ENCODE measurements around the gene DYNLT5. TPM values are rescaled to one million over a fixed set of nuclear protein-coding genes. Genes with fewer than 3 reads are reported as not detected.
"Not testable (repeated sequence)": the region's sequence is repeated elsewhere in the genome, so short reads cannot be mapped to it uniquely, and the experiment has no call there.

The DYNLT5 gene
- total RNA-seq, 1 experiment from 2014 or later: not detected

- DNase-seq (ENCODE audit: low read depth): no peak
- in situ Hi-C loops (cut with HindIII; ENCODE audit: low pct_unique_long_range_greater_than_20kb, low sequenced_read_pairs): no loop called here
These were observed 25.6 kb downstream of the DYNLT5 start for GRCh38 chr1:66777831-66778230.

- DNase-seq (ENCODE audit: low read depth): no peak
- in situ Hi-C loops (cut with HindIII; ENCODE audit: low pct_unique_long_range_greater_than_20kb, low sequenced_read_pairs): no loop called here
These were observed 26.0 kb downstream of the DYNLT5 start for GRCh38 chr1:66778266-66778665.

- no peak for DNase-seq (ENCODE audit: low read depth)
- in situ Hi-C loops (cut with HindIII; ENCODE audit: low pct_unique_long_range_greater_than_20kb, low sequenced_read_pairs): no loop called here
These were observed 26.7 kb downstream of the DYNLT5 start for GRCh38 chr1:66778969-66779368.

GRCh38 chr1:66779475-66780078 lies 27.3 kb downstream of the DYNLT5 start:
- in situ Hi-C loops (cut with HindIII; ENCODE audit: low pct_unique_long_range_greater_than_20kb, low sequenced_read_pairs): no loop called here
- DNase-seq (ENCODE audit: low read depth): no peak

GRCh38 chr1:66785800-66786199 lies 33.5 kb downstream of the DYNLT5 start:
- in situ Hi-C loops (cut with HindIII; ENCODE audit: low pct_unique_long_range_greater_than_20kb, low sequenced_read_pairs); DNase-seq (ENCODE audit: low read depth): not testable (repeated sequence)

GRCh38 chr1:66787641-66788040 lies 35.4 kb downstream of the DYNLT5 start:
- in situ Hi-C loops (cut with HindIII; ENCODE audit: low pct_unique_long_range_greater_than_20kb, low sequenced_read_pairs): no loop called here
- no peak for DNase-seq (ENCODE audit: low read depth)

GRCh38 chr1:66788231-66788939 lies 36.1 kb downstream of the DYNLT5 start:
- in situ Hi-C loops (cut with HindIII; ENCODE audit: low pct_unique_long_range_greater_than_20kb, low sequenced_read_pairs): no loop called here
- no peak for DNase-seq (ENCODE audit: low read depth)

GRCh38 chr1:66791621-66792610 lies 39.7 kb downstream of the DYNLT5 start:
- no peak for DNase-seq (ENCODE audit: low read depth)
- in situ Hi-C loops (cut with HindIII; ENCODE audit: low pct_unique_long_range_greater_than_20kb, low sequenced_read_pairs): no loop called here

- in situ Hi-C loops (cut with HindIII; ENCODE audit: low pct_unique_long_range_greater_than_20kb, low sequenced_read_pairs); DNase-seq (ENCODE audit: low read depth): not testable (repeated sequence)
These were observed 43.6 kb downstream of the DYNLT5 start for GRCh38 chr1:66795839-66796238.

- in situ Hi-C loops (cut with HindIII; ENCODE audit: low pct_unique_long_range_greater_than_20kb, low sequenced_read_pairs): no loop called here
- no peak for DNase-seq (ENCODE audit: low read depth)
These were observed 57.0 kb downstream of the DYNLT5 start for GRCh38 chr1:66809245-66809644.

GRCh38 chr1:66809736-66810326 lies 57.6 kb downstream of the DYNLT5 start:
- DNase-seq (ENCODE audit: low read depth): peak; percentile 2
- in situ Hi-C loops (cut with HindIII; ENCODE audit: low pct_unique_long_range_greater_than_20kb, low sequenced_read_pairs): no loop called here

- in situ Hi-C loops (cut with HindIII; ENCODE audit: low pct_unique_long_range_greater_than_20kb, low sequenced_read_pairs): no loop called here
- no peak for DNase-seq (ENCODE audit: low read depth)
These were observed 72.5 kb downstream of the DYNLT5 start for GRCh38 chr1:66824771-66825170.

Other genes starting within 250 kb of the DYNLT5 start
- 8.5 and 26.8 TPM in 2 replicates for gene SGIP1, start 218.3 kb upstream of the DYNLT5 start, total RNA-seq (2014; rRNA removed; shearing (Covaris generic); ENCODE audit: low replicate concordance)
- not detected in 2 replicates for gene INSL5, start 48.8 kb downstream of the DYNLT5 start, total RNA-seq (2014; rRNA removed; shearing (Covaris generic); ENCODE audit: low replicate concordance)
- 6.5 and 10.5 TPM in 2 replicates for gene DNAI4, start 172.4 kb downstream of the DYNLT5 start, total RNA-seq (2014; rRNA removed; shearing (Covaris generic); ENCODE audit: low replicate concordance)
- gene MIER1, start 172.5 kb downstream of the DYNLT5 start, total RNA-seq (2014; rRNA removed; shearing (Covaris generic); ENCODE audit: low replicate concordance): 9.0 and 11.1 TPM in 2 replicates